Muscle layer of colon (tissue), 2 donors: ENCODE results near the gene TMEM178B.
"Not testable (repeated sequence)": the region's sequence is repeated elsewhere in the genome, so short reads cannot be mapped to it uniquely, and the experiment has no call there.

Experiments
- H3K27ac ChIP-seq: one replicate; pipeline ENCODE4 v1.7.0; 2013; ENCODE audit warnings: low read depth, mild to moderate bottlenecking, low read length, moderate library complexity
- H3K27me3 ChIP-seq, 2 donors: one replicate each; pipeline ENCODE4 v1.7.0; 2013; ENCODE audit warnings: low read length in 2 of 2, mild to moderate bottlenecking in 2 of 2; ENCODE audit not compliant: insufficient read depth in 2 of 2, control insufficient read depth in 1 of 2
- H3K36me3 ChIP-seq: one replicate; pipeline ENCODE4 v1.7.0; 2013; ENCODE audit warnings: mild to moderate bottlenecking, low read length; ENCODE audit not compliant: insufficient read depth
- H3K4me1 ChIP-seq: one replicate; pipeline ENCODE4 v1.7.0; 2013; ENCODE audit warnings: mild to moderate bottlenecking, low read length; ENCODE audit not compliant: insufficient read depth
- H3K4me3 ChIP-seq, 2 donors: one replicate each; pipeline ENCODE4 v1.7.0; 2013; ENCODE audit warnings: low read length in 2 of 2, low read depth in 1 of 2, mild to moderate bottlenecking in 1 of 2, moderate library complexity in 1 of 2
- H3K9ac ChIP-seq: one replicate; pipeline ENCODE4 v1.7.0; 2013; ENCODE audit warnings: low read length
- H3K9me3 ChIP-seq: one replicate; pipeline ENCODE4 v1.7.0; 2013; ENCODE audit warnings: mild to moderate bottlenecking, low read length
- donor health status: abdominal sarcoma.
- donor health status: Adenocarcinoma of cecum.

Gene TMEM178B

DNA sequence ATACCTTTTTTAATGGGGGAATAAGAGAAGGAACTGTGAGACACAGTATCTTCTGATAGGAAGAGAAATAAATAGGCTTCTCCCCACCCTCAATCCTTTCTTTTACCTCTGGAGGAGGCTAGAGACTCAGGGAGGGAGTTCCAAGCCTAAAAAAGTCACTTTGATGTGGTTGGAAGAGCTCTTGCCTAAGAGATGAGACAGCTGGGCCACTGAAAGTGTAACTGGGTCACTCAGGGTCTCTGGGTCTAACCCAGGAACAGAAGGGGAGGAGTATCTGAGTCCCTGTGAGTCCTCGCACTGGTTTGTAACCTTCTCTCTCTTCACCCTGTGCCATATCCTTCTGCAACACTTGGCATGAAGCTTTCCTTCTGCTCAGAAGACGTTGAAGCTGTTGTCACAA lies 254.4 kb downstream of the TMEM178B start:
- Histone ChIP-seq H3K9me3 (no peaks in the 10 kb centered on the region), H3K36me3 (no peaks in the 10 kb centered on the region), H3K9ac (no peak overlapping the region), H3K27me3 (no peaks in the 10 kb centered on the region), H3K4me3 (no peak overlapping the region), H3K27ac (no peak overlapping the region), H3K4me1 (no peaks in the 10 kb centered on the region)

- not testable (repeated sequence) for H3K9me3 ChIP-seq, H3K27ac ChIP-seq
These were observed 256.4 kb downstream of the TMEM178B start for GRCh38 chr7:141330285-141330684.

DNA sequence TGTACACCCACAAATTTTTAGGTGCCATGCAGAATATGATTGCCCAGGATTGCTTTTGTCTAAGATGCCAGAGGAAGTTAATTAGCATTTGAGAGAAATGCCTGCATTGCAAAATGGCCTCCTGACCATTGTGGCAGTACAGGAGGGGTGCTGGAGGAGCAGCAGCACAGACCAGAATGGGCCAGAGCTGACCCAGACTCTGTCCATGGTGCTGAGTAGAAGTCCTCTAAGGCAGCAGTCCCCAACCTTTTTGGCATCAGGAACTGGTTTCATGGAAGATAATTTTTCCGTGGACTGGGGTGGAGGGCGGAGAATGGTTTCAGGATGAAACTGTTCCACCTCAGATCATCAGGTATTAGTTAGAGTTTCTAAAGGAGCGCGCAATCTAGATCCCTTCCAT lies 259.6 kb downstream of the TMEM178B start:
- no peaks in the 10 kb centered on the region for H3K9me3 ChIP-seq
- H3K4me3 ChIP-seq = no peak overlapping the region
- H3K36me3 ChIP-seq = no peaks in the 10 kb centered on the region
- no peak overlapping the region for H3K27ac ChIP-seq
- no peaks in the 10 kb centered on the region for H3K27me3 ChIP-seq
- H3K9ac ChIP-seq = no peak overlapping the region
- no peaks in the 10 kb centered on the region for H3K4me1 ChIP-seq

More at GRCh38 chr7:141330285-141330684, 256.4 kb downstream of the TMEM178B start:
- H3K4me3 ChIP-seq, H3K36me3 ChIP-seq, H3K9ac ChIP-seq, H3K4me1 ChIP-seq, H3K27me3 ChIP-seq: not testable (repeated sequence)

DNA sequence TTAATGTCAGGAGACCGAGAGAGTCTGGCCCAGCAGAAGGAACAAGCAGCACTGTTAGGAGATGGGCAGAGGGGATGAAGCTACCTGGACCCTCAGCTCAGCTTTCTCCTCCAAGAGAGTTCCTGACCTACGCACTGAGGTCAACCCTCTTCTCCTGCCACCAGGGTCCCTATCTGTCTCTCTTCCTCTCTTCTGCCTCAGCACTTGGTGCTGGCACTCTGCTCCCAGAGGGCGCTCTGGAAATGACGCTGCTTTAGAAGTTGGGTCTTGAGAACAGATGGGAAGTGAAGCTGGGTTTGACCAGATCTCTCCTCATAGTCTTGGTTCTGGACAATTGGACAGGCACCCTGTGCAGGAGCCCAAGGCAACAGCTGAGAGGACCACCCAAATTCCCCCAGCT lies 261.3 kb downstream of the TMEM178B start:
- no peak overlapping the region for H3K27ac ChIP-seq
- H3K27me3 ChIP-seq = no peaks in the 10 kb centered on the region
- H3K4me3 ChIP-seq = no peak overlapping the region
- H3K9ac ChIP-seq = no peak overlapping the region
- H3K9me3 ChIP-seq = no peaks in the 10 kb centered on the region
- no peaks in the 10 kb centered on the region for H3K36me3 ChIP-seq
- H3K4me1 ChIP-seq = no peaks in the 10 kb centered on the region

DNA sequence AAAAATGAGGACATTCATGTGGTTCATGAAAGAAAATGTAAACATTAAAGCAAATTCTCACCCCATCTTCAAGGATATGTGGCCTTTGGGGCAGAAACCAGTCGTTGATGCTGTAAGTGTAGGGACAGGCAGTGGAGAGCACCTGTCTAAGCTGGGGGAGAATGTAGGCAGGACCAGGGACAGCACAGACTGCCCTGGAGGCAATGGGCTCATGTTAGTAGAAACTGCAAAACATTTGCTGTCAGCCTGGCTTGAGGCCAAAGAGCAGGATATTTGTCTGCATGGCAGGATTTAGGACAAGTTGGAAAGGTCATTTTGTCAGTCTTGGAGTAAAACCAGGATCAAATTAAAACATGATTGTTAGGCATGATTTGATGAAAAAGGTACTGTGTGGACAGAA lies 265.7 kb downstream of the TMEM178B start:
- no peak overlapping the region for H3K4me3 ChIP-seq

GRCh38 chr7:141340991-141341390 lies 267.1 kb downstream of the TMEM178B start:
- H3K4me3 ChIP-seq = no peak overlapping the region
- no peaks in the 10 kb centered on the region for H3K4me1 ChIP-seq
- no peak overlapping the region for H3K27ac ChIP-seq

More for the DNA sequence above, 265.7 kb downstream of the TMEM178B start:
- Histone ChIP-seq H3K27ac (no peak overlapping the region), H3K9me3 (no peaks in the 10 kb centered on the region), H3K36me3 (no peaks in the 10 kb centered on the region), H3K27me3 (no peaks in the 10 kb centered on the region), H3K4me1 (no peaks in the 10 kb centered on the region), H3K9ac (no peak overlapping the region)

GRCh38 chr7:141342621-141343408 lies 269.0 kb downstream of the TMEM178B start:
- no peaks in the 10 kb centered on the region for H3K27me3 ChIP-seq
- no peaks in the 10 kb centered on the region for H3K4me1 ChIP-seq
- H3K4me3 ChIP-seq = no peak overlapping the region
- H3K9me3 ChIP-seq = no peaks in the 10 kb centered on the region
- no peak overlapping the region for H3K27ac ChIP-seq
- H3K9ac ChIP-seq = no peak overlapping the region
- H3K36me3 ChIP-seq = no peaks in the 10 kb centered on the region

More at GRCh38 chr7:141340991-141341390, 267.1 kb downstream of the TMEM178B start:
- Histone ChIP-seq H3K36me3 (no peaks in the 10 kb centered on the region), H3K9ac (no peak overlapping the region), H3K9me3 (no peaks in the 10 kb centered on the region), H3K27me3 (no peaks in the 10 kb centered on the region)

DNA sequence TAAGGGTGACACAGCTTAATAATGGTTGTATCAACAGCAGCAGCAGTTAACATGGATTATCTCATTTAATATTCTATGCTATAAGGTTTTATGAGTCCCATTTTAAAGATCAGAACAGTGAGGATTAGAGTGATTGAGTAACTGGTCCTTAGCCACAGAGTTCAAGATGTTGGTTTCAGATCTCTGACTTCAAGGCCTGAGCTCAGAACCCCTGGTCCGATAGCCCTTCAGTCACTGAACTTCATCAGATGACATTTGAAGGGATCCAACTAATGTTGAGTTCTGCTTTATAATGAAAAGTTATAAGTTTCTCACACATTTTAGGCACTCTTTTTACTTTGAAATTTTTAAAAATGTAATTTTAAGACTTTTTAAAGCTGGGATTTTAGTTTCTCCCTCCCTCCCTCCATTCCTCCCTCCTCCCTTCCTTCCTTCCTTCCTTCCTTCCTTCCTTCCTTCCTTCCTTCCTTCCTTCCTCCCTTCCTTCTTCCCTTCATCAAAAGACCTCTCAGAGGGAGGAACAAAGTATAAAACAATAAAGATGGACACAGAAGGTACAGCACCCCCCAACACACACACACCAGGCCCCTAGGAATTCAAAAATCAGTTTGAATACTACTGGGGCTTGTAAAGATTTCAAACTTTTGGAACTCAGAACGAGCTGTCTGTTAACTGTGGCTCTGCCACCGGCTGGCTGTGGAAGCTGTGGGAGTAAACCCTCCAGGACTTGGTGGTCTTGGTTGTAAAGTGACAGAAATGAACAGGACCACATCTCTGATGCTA lies 270.5 kb downstream of the TMEM178B start:
- H3K9me3 ChIP-seq = no peaks in the 10 kb centered on the region
- no peak overlapping the region for H3K9ac ChIP-seq
- H3K4me3 ChIP-seq = no peak overlapping the region
- H3K36me3 ChIP-seq = no peaks in the 10 kb centered on the region
- no peaks in the 10 kb centered on the region for H3K27me3 ChIP-seq
- H3K4me1 ChIP-seq = no peaks in the 10 kb centered on the region
- H3K27ac ChIP-seq = no peak overlapping the region

DNA sequence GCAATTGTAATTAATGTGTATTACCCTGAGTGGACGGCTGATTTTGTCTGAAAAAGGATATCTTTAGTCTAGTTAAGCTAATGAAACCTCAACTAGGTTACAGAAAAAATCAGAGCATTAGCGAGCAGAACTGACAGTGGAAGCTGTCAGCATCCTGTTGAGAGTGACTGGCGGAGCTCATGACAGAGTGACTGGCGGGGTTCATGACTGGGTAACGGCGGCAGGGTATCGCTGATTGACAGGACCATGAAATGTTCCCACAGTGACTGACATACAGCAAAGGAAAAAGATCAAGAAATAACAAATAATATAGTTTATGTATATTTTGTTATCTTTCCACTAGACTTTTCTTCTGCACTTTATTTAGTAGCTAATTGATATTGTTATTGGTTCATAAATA lies 274.9 kb downstream of the TMEM178B start:
- H3K27ac ChIP-seq = no peak overlapping the region
- H3K9me3 ChIP-seq = no peaks in the 10 kb centered on the region
- no peaks in the 10 kb centered on the region for H3K27me3 ChIP-seq
- no peak overlapping the region for H3K9ac ChIP-seq
- no peak overlapping the region for H3K4me3 ChIP-seq
- no peaks in the 10 kb centered on the region for H3K4me1 ChIP-seq
- no peaks in the 10 kb centered on the region for H3K36me3 ChIP-seq

- H3K9ac ChIP-seq = no peak overlapping the region
- no peak overlapping the region for H3K27ac ChIP-seq
- no peak overlapping the region for H3K4me3 ChIP-seq
- no peaks in the 10 kb centered on the region for H3K36me3 ChIP-seq
- no peaks in the 10 kb centered on the region for H3K4me1 ChIP-seq
- H3K9me3 ChIP-seq = no peaks in the 10 kb centered on the region
- no peaks in the 10 kb centered on the region for H3K27me3 ChIP-seq
These were observed 275.5 kb downstream of the TMEM178B start for GRCh38 chr7:141349338-141349737.

GRCh38 chr7:141349804-141350203 lies 275.9 kb downstream of the TMEM178B start:
- H3K36me3 ChIP-seq = no peaks in the 10 kb centered on the region
- no peaks in the 10 kb centered on the region for H3K4me1 ChIP-seq
- H3K4me3 ChIP-seq = no peak overlapping the region
- H3K9ac ChIP-seq = no peak overlapping the region
- H3K27me3 ChIP-seq = no peaks in the 10 kb centered on the region
- no peak overlapping the region for H3K27ac ChIP-seq
- H3K9me3 ChIP-seq = no peaks in the 10 kb centered on the region
